ENCODE results near the gene TARBP2. TPM values are rescaled to one million over a fixed set of nuclear protein-coding genes. Genes with fewer than 3 reads are reported as not detected.

The TARBP2 gene
- total RNA-seq, 4 donors from 2014 or later = 12.1 to 19.6 (median 17.4) TPM

DNA sequence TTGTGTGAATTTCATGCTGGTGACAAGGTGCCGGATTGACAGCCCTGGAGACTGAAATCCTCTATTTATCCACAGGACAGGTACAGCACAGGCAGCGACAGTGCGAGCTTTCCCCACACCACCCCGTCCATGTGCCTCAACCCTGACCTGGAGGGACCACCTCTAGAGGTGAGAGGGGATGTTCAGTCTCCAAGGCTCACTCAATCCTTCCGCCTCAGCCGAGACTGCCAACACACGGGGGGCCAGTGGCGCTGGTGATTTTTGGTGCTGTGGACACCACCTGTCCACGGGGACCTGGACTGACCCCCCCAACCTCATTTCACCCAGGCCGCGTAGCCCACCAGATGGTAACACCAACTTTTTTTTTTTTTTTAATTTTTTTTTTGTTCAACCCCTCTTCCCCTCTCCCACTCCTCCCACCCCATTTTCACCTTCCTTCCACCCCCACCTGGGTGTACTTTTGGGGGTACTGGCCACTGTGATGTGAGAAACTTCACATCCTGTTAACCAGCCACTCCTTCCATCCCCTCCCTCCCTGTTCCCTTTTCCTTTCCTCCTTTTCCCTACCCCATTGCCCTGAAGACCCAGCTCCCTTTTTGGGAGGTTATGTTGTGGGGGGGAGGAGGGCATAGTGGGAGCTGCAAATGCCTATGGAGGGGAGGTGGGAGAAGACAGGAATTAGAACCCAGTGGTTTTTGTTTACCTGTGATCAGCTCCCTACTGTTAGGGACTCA, 36.2 kb upstream of the TARBP2 start:
- H3K4me3 ChIP-seq = no peak overlapping the region
- H3K27me3 ChIP-seq = no peaks in the 10 kb centered on the region
- no peaks in the 10 kb centered on the region for H3K9me3 ChIP-seq
- 53 to 65% methylated on average over 3 to 6 of the region's 11 CpGs for WGBS, 2 donors (ENCODE audit: low coverage in 1 of 2)
- peaks cover 3 to 80% (median 10%) of the 10 kb centered on the region in 3 donors for H3K4me1 ChIP-seq
- peaks cover 31 to 100% of the 10 kb centered on the region in 2 donors for H3K36me3 ChIP-seq
- H3K27ac ChIP-seq = peak overlapping the region in 1 of 4 donors; percentile 21
- ATAC-seq = no peak
- TF ChIP-seq POLR2A (IDR thresholded peaks at IDR 0.05) (no peak), POLR2AphosphoS5 (IDR thresholded peaks at IDR 0.05) (no peak)

DNA sequence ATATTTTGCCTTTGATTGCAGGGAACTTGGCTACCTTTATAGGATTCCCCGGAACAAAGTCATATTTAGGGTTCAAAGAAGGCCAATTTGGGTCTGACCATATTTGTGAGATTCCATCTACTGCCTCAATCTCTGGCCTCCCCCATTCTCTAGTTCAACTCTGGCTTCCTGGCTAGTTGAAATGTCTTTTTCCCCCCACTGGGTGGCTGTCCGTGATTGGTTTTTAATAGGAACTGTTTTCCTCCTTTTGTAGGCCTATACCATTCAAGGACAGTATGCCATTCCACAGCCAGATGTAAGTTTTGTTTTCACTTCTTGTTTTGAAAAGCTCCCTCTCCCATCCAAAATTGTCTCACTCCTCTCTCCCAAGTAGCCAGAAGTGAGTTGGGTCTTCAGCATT, 35.4 kb upstream of the TARBP2 start:
- H3K27me3 ChIP-seq = no peaks in the 10 kb centered on the region
- H3K9me3 ChIP-seq = no peaks in the 10 kb centered on the region
- no peak for ATAC-seq
- H3K27ac ChIP-seq = peak overlapping the region in 2 of 4 donors; percentile 7 to 15
- WGBS, 2 donors (ENCODE audit: low coverage in 1 of 2) = 37 to 39% methylated on average over 2 of the region's 2 CpGs
- peaks cover 27 to 100% of the 10 kb centered on the region in 2 donors for H3K36me3 ChIP-seq
- H3K4me3 ChIP-seq = no peak overlapping the region
- H3K4me1 ChIP-seq = peaks cover 3 to 80% (median 7%) of the 10 kb centered on the region in 3 donors
- no peak for TF ChIP-seq POLR2AphosphoS5 (IDR thresholded peaks at IDR 0.05)
- TF ChIP-seq EP300 (IDR thresholded peaks at IDR 0.05) = no peak
- TF ChIP-seq, protein P1, sequence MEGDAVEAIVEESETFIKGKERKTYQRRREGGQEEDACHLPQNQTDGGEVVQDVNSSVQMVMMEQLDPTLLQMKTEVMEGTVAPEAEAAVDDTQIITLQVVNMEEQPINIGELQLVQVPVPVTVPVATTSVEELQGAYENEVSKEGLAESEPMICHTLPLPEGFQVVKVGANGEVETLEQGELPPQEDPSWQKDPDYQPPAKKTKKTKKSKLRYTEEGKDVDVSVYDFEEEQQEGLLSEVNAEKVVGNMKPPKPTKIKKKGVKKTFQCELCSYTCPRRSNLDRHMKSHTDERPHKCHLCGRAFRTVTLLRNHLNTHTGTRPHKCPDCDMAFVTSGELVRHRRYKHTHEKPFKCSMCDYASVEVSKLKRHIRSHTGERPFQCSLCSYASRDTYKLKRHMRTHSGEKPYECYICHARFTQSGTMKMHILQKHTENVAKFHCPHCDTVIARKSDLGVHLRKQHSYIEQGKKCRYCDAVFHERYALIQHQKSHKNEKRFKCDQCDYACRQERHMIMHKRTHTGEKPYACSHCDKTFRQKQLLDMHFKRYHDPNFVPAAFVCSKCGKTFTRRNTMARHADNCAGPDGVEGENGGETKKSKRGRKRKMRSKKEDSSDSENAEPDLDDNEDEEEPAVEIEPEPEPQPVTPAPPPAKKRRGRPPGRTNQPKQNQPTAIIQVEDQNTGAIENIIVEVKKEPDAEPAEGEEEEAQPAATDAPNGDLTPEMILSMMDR (IDR thresholded peaks at IDR 0.05) = no peak
- TF ChIP-seq POLR2A (IDR thresholded peaks at IDR 0.05) = no peak

GRCh38 chr12:53466640-53467039, 34.4 kb upstream of the TARBP2 start:
- Histone ChIP-seq H3K27ac (peak overlapping the region in 1 of 4 donors; percentile 4), H3K36me3 (peaks cover 24 to 100% of the 10 kb centered on the region in 2 donors), H3K27me3 (no peaks in the 10 kb centered on the region), H3K4me1 (peaks cover 3 to 80% (median 3%) of the 10 kb centered on the region in 3 donors), H3K9me3 (no peaks in the 10 kb centered on the region), H3K4me3 (no peak overlapping the region)
- no peak for TF ChIP-seq POLR2AphosphoS5 (IDR thresholded peaks at IDR 0.05)
- TF ChIP-seq, protein P1 (IDR thresholded peaks at IDR 0.05) = no peak
- TF ChIP-seq POLR2A (IDR thresholded peaks at IDR 0.05) = no peak
- no peak for TF ChIP-seq EP300 (IDR thresholded peaks at IDR 0.05)
- no peak for ATAC-seq
- WGBS, 2 donors (ENCODE audit: low coverage in 1 of 2) = 42 to 54% methylated on average over 2 to 4 of the region's 4 CpGs

- 35 to 48% methylated on average over 5 of the region's 5 CpGs for WGBS, 2 donors (ENCODE audit: low coverage in 1 of 2)
- H3K27me3 ChIP-seq = no peaks in the 10 kb centered on the region
- peaks cover 3 to 80% (median 3%) of the 10 kb centered on the region in 3 donors for H3K4me1 ChIP-seq
- no peak for ATAC-seq
- no peaks in the 10 kb centered on the region for H3K9me3 ChIP-seq
- H3K36me3 ChIP-seq = peaks cover 20 to 100% of the 10 kb centered on the region in 2 donors
- H3K27ac ChIP-seq = peak overlapping the region in 1 of 4 donors; percentile 4
- TF ChIP-seq EP300 (IDR thresholded peaks at IDR 0.05) (no peak), POLR2A (IDR thresholded peaks at IDR 0.05) (no peak), POLR2AphosphoS5 (IDR thresholded peaks at IDR 0.05) (no peak)
- TF ChIP-seq, protein P1 (IDR thresholded peaks at IDR 0.05) = no peak
- no peak overlapping the region for H3K4me3 ChIP-seq
Measured at GRCh38 chr12:53467082-53467481, 34.0 kb upstream of the TARBP2 start.

GRCh38 chr12:53467880-53468279, 33.2 kb upstream of the TARBP2 start:
- WGBS, 2 donors (ENCODE audit: low coverage in 1 of 2) = 22 to 73% methylated on average over 1 to 2 of the region's 2 CpGs
- TF ChIP-seq POLR2AphosphoS5 (IDR thresholded peaks at IDR 0.05) (no peak), EP300 (IDR thresholded peaks at IDR 0.05) (no peak)
- peaks cover 13 to 100% of the 10 kb centered on the region in 2 donors for H3K36me3 ChIP-seq
- peaks cover 3 to 80% (median 3%) of the 10 kb centered on the region in 3 donors for H3K4me1 ChIP-seq
- no peak overlapping the region for H3K4me3 ChIP-seq
- ATAC-seq = no peak
- no peaks in the 10 kb centered on the region for H3K9me3 ChIP-seq
- H3K27me3 ChIP-seq = no peaks in the 10 kb centered on the region
- H3K27ac ChIP-seq = no peak overlapping the region

- TF ChIP-seq EP300 (IDR thresholded peaks at IDR 0.05) = no peak
- TF ChIP-seq, protein P1 (IDR thresholded peaks at IDR 0.05) = no peak
- TF ChIP-seq POLR2A (IDR thresholded peaks at IDR 0.05) = no peak
- TF ChIP-seq POLR2AphosphoS5 (IDR thresholded peaks at IDR 0.05) = no peak
- no peak for ATAC-seq
- H3K27ac ChIP-seq = no peak overlapping the region
- no peak overlapping the region for H3K4me3 ChIP-seq
- H3K9me3 ChIP-seq = no peaks in the 10 kb centered on the region
- peaks cover 10 to 100% of the 10 kb centered on the region in 2 donors for H3K36me3 ChIP-seq
- WGBS, 2 donors (ENCODE audit: low coverage in 1 of 2) = 33 to 50% methylated on average over 1 of the region's 1 CpG
- no peaks in the 10 kb centered on the region for H3K27me3 ChIP-seq
- peaks cover 0 to 80% (median 3%) of the 10 kb centered on the region in 3 donors for H3K4me1 ChIP-seq
Measured at GRCh38 chr12:53468282-53468681, 32.8 kb upstream of the TARBP2 start.

Data from gastroesophageal sphincter (tissue), 4 donors.